Astrocyte (in vitro differentiated cells and primary cell): Measurements from ENCODE around the gene ZNF3.

Experiments
- CTCF ChIP-seq: IDR thresholded peaks from 2 replicates; pipeline ENCODE4 v1.5.1; 2011; ENCODE audit warnings: low read depth, mild to moderate bottlenecking, inconsistent platforms, low read length, moderate library complexity; ENCODE audit not compliant: insufficient read depth
- EZH2 ChIP-seq: IDR thresholded peaks from 2 replicates; pipeline ENCODE4 v1.6.1; 2012; ENCODE audit warnings: mild to moderate bottlenecking, low read length, inconsistent platforms; ENCODE audit not compliant: insufficient read depth

- TF ChIP-seq CTCF (no peak), EZH2 (no peak)
These were observed 32.8 kb downstream of the ZNF3 start for GRCh38 chr7:100048680-100049079.
